K562 (cell line): ENCODE data around the gene ULK1.

Experiments used
- DPF2 ChIP-seq: fragments of 450-650 bp; IDR thresholded peaks from 2 replicates; pipeline ENCODE4 v1.6.1; 2016
- POLR2A ChIP-seq: fragments of 450-650 bp; conservative IDR thresholded peaks from 2 replicates; pipeline ENCODE4 v1.6.1; 2016
- POLR2AphosphoS5 ChIP-seq: IDR thresholded peaks from 2 replicates; pipeline ENCODE4 v1.6.1; 2011; ENCODE audit warnings: mild to moderate bottlenecking, low read depth, low read length, moderate library complexity; ENCODE audit not compliant: control insufficient read depth, insufficient read depth
- RAD21 ChIP-seq, 2 experiments: fragments of 250-450 bp in 1 of 2; fragments of 450-650 bp in 1 of 2; sonication (Bioruptor Pico) in 1 of 2; formaldehyde crosslinking in 1 of 2; IDR thresholded peaks in 1 of 2; conservative IDR thresholded peaks in 1 of 2; 2 replicates each; pipeline versions ENCODE4 v1.4.0 to v1.8.0; 2020 to 2022; ENCODE audit warnings: mild to moderate bottlenecking in 2 of 2, moderate library complexity in 1 of 2
- TCF7 ChIP-seq: sonication (generic); IDR thresholded peaks from 2 replicates; pipeline ENCODE4 v1.6.1; 2016; ENCODE audit warnings: antibody characterized with exemption, borderline replicate concordance
- YY1 ChIP-seq, 3 experiments: IDR thresholded peaks; 2 replicates each; pipeline ENCODE4 v1.6.1; 2011; ENCODE audit warnings: low read length in 2 of 3, mild to moderate bottlenecking in 2 of 3, moderate library complexity in 2 of 3, borderline replicate concordance in 1 of 3, control low read depth in 1 of 3, low read depth in 1 of 3; ENCODE audit not compliant: insufficient read depth in 3 of 3, insufficient replicate concordance in 2 of 3, control insufficient read depth in 1 of 3, insufficient read length in 1 of 3; ENCODE audit errors: extremely low read depth in 1 of 3
- TF ChIP-seq, protein P1 (sequence below), 3 experiments: IDR thresholded peaks in 2 of 3; conservative IDR thresholded peaks in 1 of 3; 2 replicates each; pipeline ENCODE4 v1.5.1; 2011 to 2012; ENCODE audit warnings: low read length in 3 of 3, mild to moderate bottlenecking in 3 of 3, control low read depth in 2 of 3, improper control_type of control experiment in 1 of 3, inconsistent platforms in 1 of 3, low read depth in 1 of 3, mixed read lengths in 1 of 3, moderate library complexity in 1 of 3; ENCODE audit not compliant: insufficient read depth in 2 of 3
- TF ChIP-seq, protein P2 (sequence below), 2 experiments: IDR thresholded peaks in 1 of 2; conservative IDR thresholded peaks in 1 of 2; 2 replicates each; pipeline ENCODE4 v1.6.1; 2016; ENCODE audit warnings: low read depth in 2 of 2, mild to moderate bottlenecking in 1 of 2, missing compliant biosample characterization in 1 of 2, missing genetic modification characterization in 1 of 2, moderate library complexity in 1 of 2

GRCh38 chr12:131910302-131911027, 16.0 kb downstream of the ULK1 start:
- TF ChIP-seq, protein P1, sequence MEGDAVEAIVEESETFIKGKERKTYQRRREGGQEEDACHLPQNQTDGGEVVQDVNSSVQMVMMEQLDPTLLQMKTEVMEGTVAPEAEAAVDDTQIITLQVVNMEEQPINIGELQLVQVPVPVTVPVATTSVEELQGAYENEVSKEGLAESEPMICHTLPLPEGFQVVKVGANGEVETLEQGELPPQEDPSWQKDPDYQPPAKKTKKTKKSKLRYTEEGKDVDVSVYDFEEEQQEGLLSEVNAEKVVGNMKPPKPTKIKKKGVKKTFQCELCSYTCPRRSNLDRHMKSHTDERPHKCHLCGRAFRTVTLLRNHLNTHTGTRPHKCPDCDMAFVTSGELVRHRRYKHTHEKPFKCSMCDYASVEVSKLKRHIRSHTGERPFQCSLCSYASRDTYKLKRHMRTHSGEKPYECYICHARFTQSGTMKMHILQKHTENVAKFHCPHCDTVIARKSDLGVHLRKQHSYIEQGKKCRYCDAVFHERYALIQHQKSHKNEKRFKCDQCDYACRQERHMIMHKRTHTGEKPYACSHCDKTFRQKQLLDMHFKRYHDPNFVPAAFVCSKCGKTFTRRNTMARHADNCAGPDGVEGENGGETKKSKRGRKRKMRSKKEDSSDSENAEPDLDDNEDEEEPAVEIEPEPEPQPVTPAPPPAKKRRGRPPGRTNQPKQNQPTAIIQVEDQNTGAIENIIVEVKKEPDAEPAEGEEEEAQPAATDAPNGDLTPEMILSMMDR (IDR thresholded peaks at IDR 0.05 in 2 of 3, conservative IDR thresholded peaks at IDR 0.05 in 1 of 3; ENCODE audit: insufficient read depth in 2 of 3, low read depth in 1 of 3, low read length in 3 of 3), result no peak
- TF ChIP-seq POLR2AphosphoS5 (no peak), YY1 (IDR thresholded peaks at IDR 0.05; ENCODE audit: borderline replicate concordance in 1 of 3, control insufficient read depth in 1 of 3, extremely low read depth in 1 of 3, insufficient read depth in 3 of 3, insufficient read length in 1 of 3, insufficient replicate concordance in 2 of 3, low read depth in 1 of 3, low read length in 2 of 3) (no peak), POLR2A (no peak), DPF2 (no peak), TCF7 (no peak), RAD21 (CRISPR knock-in tag; conservative IDR thresholded peaks at IDR 0.05 in 1 of 2, IDR thresholded peaks at IDR 0.05 in 1 of 2) (no peak)
- TF ChIP-seq, protein P2, sequence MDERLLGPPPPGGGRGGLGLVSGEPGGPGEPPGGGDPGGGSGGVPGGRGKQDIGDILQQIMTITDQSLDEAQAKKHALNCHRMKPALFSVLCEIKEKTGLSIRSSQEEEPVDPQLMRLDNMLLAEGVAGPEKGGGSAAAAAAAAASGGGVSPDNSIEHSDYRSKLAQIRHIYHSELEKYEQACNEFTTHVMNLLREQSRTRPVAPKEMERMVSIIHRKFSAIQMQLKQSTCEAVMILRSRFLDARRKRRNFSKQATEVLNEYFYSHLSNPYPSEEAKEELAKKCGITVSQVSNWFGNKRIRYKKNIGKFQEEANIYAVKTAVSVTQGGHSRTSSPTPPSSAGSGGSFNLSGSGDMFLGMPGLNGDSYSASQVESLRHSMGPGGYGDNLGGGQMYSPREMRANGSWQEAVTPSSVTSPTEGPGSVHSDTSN (CRISPR knock-in tag; IDR thresholded peaks at IDR 0.05; ENCODE audit: low read depth), result no peak
- TF ChIP-seq, protein P2 (tag; conservative IDR thresholded peaks at IDR 0.05; ENCODE audit: low read depth), result no peak
